Testis (tissue), 2 donors: Measurements from ENCODE around the gene VAMP3.
A peak's percentile ranks its signal among the peaks of the same experiment; 100 is the strongest.

Experiments used
- POLR2A ChIP-seq: fragments of 450-650 bp; IDR thresholded peaks from one replicate; pipeline ENCODE4 v1.6.1; 2017; ENCODE audit warnings: antibody characterized with exemption, mild to moderate bottlenecking, moderate library complexity
- TF ChIP-seq, protein P1 (sequence below), 3 experiments: fragments of 450-650 bp in 2 of 3; fragments of 200-600 bp in 1 of 3; sonication (generic) in 1 of 3; IDR thresholded peaks; one replicate each; pipeline ENCODE4 v1.5.1; 2016 to 2019; ENCODE audit warnings: antibody characterized with exemption in 3 of 3, mild to moderate bottlenecking in 2 of 3, moderate library complexity in 1 of 3

DNA sequence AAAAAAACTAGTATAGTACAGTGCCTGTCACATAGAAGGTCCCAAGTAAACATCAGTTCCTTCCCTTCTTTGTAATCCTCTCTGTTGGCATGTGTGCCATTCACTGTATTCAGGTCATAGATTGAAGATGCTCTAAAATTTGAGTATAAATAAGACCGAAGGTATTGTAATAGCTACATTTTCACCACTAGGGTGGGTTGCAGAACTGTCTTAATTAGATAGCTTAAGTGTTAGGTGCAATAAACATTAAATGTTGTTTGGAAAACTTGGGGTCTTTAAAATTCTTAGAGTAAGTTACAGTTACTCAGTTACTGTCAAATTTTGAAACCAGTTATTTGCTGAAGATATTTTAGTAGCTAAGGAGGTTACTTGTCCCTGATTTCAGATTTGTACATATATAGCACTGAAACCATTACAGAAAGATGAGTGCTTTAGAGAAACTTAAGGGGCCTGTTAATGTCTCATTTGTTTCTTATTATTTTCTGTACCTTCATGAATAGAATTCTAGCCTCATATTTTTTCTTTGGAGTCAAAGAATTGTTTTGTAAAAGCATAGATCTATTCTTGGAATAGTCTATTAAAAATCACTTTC lies 37.3 kb downstream of the VAMP3 start:
- TF ChIP-seq, protein P1, sequence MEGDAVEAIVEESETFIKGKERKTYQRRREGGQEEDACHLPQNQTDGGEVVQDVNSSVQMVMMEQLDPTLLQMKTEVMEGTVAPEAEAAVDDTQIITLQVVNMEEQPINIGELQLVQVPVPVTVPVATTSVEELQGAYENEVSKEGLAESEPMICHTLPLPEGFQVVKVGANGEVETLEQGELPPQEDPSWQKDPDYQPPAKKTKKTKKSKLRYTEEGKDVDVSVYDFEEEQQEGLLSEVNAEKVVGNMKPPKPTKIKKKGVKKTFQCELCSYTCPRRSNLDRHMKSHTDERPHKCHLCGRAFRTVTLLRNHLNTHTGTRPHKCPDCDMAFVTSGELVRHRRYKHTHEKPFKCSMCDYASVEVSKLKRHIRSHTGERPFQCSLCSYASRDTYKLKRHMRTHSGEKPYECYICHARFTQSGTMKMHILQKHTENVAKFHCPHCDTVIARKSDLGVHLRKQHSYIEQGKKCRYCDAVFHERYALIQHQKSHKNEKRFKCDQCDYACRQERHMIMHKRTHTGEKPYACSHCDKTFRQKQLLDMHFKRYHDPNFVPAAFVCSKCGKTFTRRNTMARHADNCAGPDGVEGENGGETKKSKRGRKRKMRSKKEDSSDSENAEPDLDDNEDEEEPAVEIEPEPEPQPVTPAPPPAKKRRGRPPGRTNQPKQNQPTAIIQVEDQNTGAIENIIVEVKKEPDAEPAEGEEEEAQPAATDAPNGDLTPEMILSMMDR (IDR thresholded peaks at IDR 0.05): peak in 2 of 3 experiments; percentile 8 to 51
- no peak for TF ChIP-seq POLR2A
